Endodermal cell (in vitro differentiated cells): ENCODE measurements around the gene LRRK1. TPM values are rescaled to one million over a fixed set of nuclear protein-coding genes. Genes with fewer than 3 reads are reported as not detected.

Experiments
- DNase-seq: peaks from one replicate; pipeline ENCODE4 v3.0.0-alpha.2; 2017
- H3K27ac ChIP-seq: 2 replicates; pipeline ENCODE4 v1.5.1; 2013; ENCODE audit warnings: mild to moderate bottlenecking, low read depth, low read length, moderate library complexity
- H3K27me3 ChIP-seq: 2 replicates; pipeline ENCODE4 v1.6.1; 2013; ENCODE audit warnings: mild to moderate bottlenecking, low read length, moderate library complexity; ENCODE audit not compliant: insufficient read depth, control insufficient read depth, poor library complexity, severe bottlenecking
- H3K36me3 ChIP-seq: 2 replicates; pipeline ENCODE4 v1.7.0; 2013; ENCODE audit warnings: mild to moderate bottlenecking, low read length, moderate library complexity; ENCODE audit not compliant: control insufficient read depth, insufficient read depth
- H3K4me1 ChIP-seq: one replicate; pipeline ENCODE4 v1.7.0; 2013; ENCODE audit warnings: low read length; ENCODE audit not compliant: control insufficient read depth, insufficient read depth
- H3K4me3 ChIP-seq: 2 replicates; pipeline ENCODE4 v1.5.1; 2013; ENCODE audit warnings: mild to moderate bottlenecking, low read length, moderate library complexity
- H3K9ac ChIP-seq: 2 replicates; pipeline ENCODE4 v1.6.1; 2013; ENCODE audit warnings: mild to moderate bottlenecking, low read length, moderate library complexity; ENCODE audit not compliant: poor library complexity, severe bottlenecking; ENCODE audit errors: extremely low read depth
- H3K9me3 ChIP-seq: 2 replicates; pipeline ENCODE4 v1.6.1; 2013; ENCODE audit warnings: mild to moderate bottlenecking, low read length, moderate library complexity; ENCODE audit not compliant: control insufficient read depth
- H3K27ac Mint-ChIP-seq: 2 replicates; pipeline ENCODE4 v1.8.0; 2020; ENCODE audit warnings: mixed read lengths
- H3K27me3 Mint-ChIP-seq: 2 replicates; pipeline ENCODE4 v1.8.0; 2021; ENCODE audit warnings: mild to moderate bottlenecking, mixed read lengths; ENCODE audit not compliant: insufficient read depth
- H3K36me3 Mint-ChIP-seq: 2 replicates; pipeline ENCODE4 v1.8.0; 2020; ENCODE audit warnings: low read depth, mixed read lengths
- H3K4me1 Mint-ChIP-seq: 2 replicates; pipeline ENCODE4 v1.8.0; 2020; ENCODE audit warnings: mixed read lengths
- H3K4me3 Mint-ChIP-seq: 2 replicates; pipeline ENCODE4 v1.8.0; 2020; ENCODE audit warnings: mild to moderate bottlenecking, moderate library complexity, mixed read lengths
- H3K9me3 Mint-ChIP-seq: 2 replicates; pipeline ENCODE4 v1.8.0; 2020; ENCODE audit warnings: mild to moderate bottlenecking, mixed read lengths
- WGBS, 2 experiments: methylation state at CpG; one replicate each; pipeline versions ENCODE4 v1.1.5 to v1.1.7; 2013; ENCODE audit warnings: missing lambda C conversion rate in 2 of 2, mixed read lengths in 1 of 2; ENCODE audit not compliant: insufficient coverage in 1 of 2, insufficient read length in 1 of 2; 5-methylcytosine and 5-hydroxymethylcytosine counted together
- total RNA-seq, 2 donors: library from RNA; stranded (reverse); fragmentation: NEBNext Ultra II Directional in 1 of 2; extraction: Animal tissue kit (Norgen Biotek cat#: 25700) in 1 of 2; gene quantifications; 2 replicates in 1 of 2; 3 replicates in 1 of 2; pipeline ENCODE4 v1.2.1, GENCODE V29; 2021
- TF ChIP-seq, protein P1 (sequence below): fragments of 200-600 bp; sonication (generic); conservative IDR thresholded peaks from 2 replicates; pipeline ENCODE4 v1.5.0; 2021; ENCODE audit warnings: antibody characterized with exemption, mild to moderate bottlenecking

Gene LRRK1
- total RNA-seq, 2 donors from 2014 or later: 2.7 to 5.1 TPM

DNA sequence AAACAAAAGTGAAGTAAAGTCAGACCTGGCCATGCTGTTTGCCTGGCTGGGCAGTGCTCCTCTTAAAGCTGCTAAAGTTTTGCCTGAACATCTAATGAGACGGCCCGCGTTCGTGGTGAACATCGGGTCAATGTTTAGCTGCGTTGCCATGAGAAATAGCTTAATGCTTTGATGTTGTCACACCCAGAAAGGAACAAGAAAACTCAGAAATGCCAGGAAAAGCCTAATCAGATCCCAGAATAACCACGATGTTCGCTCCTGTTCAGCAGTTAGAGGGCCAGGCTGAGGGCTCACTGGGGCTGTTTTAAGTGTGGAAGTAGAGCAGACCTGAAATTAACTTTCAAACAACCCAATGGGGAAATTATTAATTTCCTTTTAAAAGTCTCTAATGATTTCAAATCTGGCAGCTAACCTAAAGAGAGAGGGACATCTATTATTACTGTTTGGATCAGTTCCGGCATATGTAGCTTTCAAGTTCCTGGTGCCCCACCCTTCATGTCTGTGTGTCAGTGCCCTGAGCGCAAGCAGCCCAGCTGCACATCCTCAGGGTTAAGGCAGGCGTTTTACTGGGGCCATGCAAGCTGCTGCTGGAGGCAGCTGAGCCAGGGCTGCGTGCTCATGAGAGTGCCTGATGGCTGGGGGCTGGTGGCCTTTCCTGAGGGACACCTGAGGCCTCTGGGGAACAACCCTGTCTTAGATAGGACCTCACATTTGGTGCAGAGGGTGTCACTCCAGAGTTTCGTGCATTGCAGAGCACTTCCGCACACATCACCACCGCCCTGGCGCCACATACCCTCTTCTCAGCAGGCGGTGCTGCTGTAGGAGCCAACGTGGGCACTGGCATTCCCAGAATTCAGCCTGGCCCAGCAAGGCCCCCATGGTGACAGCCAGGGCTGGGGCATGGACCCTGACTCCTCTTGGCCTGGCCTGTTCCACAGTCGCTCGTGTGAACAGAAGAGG, 76.6 kb downstream of the LRRK1 start:
- no peak for DNase-seq
- no peak overlapping the region for H3K27ac Mint-ChIP-seq

DNA sequence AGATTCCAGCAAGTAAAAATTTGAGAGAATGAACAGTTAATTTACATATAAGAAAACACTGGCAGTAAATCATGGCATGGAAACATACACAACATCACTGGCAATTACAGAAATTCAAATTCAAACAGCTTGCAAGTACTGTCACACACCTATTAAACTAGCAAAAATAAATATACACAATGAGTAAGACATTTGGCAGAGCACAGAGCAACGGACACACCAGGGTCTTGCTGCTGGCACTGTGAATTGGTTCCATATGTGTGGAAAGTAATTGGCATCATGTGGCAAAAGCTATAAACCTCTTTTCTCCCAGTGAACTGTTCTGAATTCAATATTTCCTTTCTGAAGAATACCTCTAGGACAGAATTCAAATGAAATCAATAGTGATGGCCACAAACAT, 78.3 kb downstream of the LRRK1 start:
- Histone ChIP-seq H3K27me3 (no peaks in the 10 kb centered on the region), H3K4me1 (no peaks in the 10 kb centered on the region), H3K9ac (no peak overlapping the region), H3K27ac (no peak overlapping the region), H3K4me3 (no peak overlapping the region), H3K9me3 (no peaks in the 10 kb centered on the region), H3K36me3 (no peaks in the 10 kb centered on the region)
- H3K27ac Mint-ChIP-seq: no peak overlapping the region
- H3K4me3 Mint-ChIP-seq: no peak overlapping the region
- WGBS, 2 experiments: 80 to 100% methylated on average over 1 of the region's 1 CpG
- H3K27me3 Mint-ChIP-seq: no peaks in the 10 kb centered on the region
- no peaks in the 10 kb centered on the region for H3K36me3 Mint-ChIP-seq
- no peaks in the 10 kb centered on the region for H3K9me3 Mint-ChIP-seq
- no peaks in the 10 kb centered on the region for H3K4me1 Mint-ChIP-seq
- no peak for DNase-seq
- TF ChIP-seq, protein P1, sequence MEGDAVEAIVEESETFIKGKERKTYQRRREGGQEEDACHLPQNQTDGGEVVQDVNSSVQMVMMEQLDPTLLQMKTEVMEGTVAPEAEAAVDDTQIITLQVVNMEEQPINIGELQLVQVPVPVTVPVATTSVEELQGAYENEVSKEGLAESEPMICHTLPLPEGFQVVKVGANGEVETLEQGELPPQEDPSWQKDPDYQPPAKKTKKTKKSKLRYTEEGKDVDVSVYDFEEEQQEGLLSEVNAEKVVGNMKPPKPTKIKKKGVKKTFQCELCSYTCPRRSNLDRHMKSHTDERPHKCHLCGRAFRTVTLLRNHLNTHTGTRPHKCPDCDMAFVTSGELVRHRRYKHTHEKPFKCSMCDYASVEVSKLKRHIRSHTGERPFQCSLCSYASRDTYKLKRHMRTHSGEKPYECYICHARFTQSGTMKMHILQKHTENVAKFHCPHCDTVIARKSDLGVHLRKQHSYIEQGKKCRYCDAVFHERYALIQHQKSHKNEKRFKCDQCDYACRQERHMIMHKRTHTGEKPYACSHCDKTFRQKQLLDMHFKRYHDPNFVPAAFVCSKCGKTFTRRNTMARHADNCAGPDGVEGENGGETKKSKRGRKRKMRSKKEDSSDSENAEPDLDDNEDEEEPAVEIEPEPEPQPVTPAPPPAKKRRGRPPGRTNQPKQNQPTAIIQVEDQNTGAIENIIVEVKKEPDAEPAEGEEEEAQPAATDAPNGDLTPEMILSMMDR: no peak

More for the DNA sequence above, 76.6 kb downstream of the LRRK1 start:
- 90 to 92% methylated on average over 11 to 20 of the region's 20 CpGs for WGBS, 2 experiments
- H3K4me3 ChIP-seq: no peak overlapping the region
- no peak overlapping the region for H3K4me3 Mint-ChIP-seq
- no peaks in the 10 kb centered on the region for H3K36me3 ChIP-seq
- H3K9ac ChIP-seq: no peak overlapping the region
- no peaks in the 10 kb centered on the region for H3K9me3 ChIP-seq
- TF ChIP-seq, protein P1: no peak
- H3K27me3 Mint-ChIP-seq: no peaks in the 10 kb centered on the region
- H3K4me1 Mint-ChIP-seq: no peaks in the 10 kb centered on the region
- H3K9me3 Mint-ChIP-seq: no peaks in the 10 kb centered on the region
- no peaks in the 10 kb centered on the region for H3K36me3 Mint-ChIP-seq
- no peak overlapping the region for H3K27ac ChIP-seq
- no peaks in the 10 kb centered on the region for H3K4me1 ChIP-seq
- no peaks in the 10 kb centered on the region for H3K27me3 ChIP-seq

DNA sequence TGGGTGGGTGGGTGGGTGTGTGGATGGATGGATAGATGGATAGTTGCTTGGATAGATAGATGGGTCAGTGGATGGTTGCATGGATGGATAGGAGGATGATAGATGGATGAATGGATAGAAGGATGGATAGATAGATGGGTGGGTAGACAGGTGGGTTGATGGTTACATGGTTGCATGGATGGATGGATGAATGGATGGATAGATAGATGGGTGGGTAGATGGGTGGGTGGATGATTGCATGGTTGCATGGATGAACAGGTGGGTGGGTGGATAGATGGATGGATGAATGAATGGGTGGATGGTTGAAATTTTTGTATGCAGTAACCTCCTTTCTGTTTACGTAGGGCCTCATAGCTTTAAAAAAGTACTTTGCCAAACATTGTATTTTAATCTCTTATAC, 79.5 kb downstream of the LRRK1 start:
- Histone ChIP-seq H3K27me3 (no peaks in the 10 kb centered on the region), H3K27ac (no peak overlapping the region), H3K9ac (no peak overlapping the region), H3K36me3 (no peaks in the 10 kb centered on the region), H3K9me3 (no peaks in the 10 kb centered on the region), H3K4me1 (no peaks in the 10 kb centered on the region), H3K4me3 (no peak overlapping the region)
- TF ChIP-seq, protein P1: no peak
- DNase-seq: no peak
- no peaks in the 10 kb centered on the region for H3K36me3 Mint-ChIP-seq
- H3K27me3 Mint-ChIP-seq: no peaks in the 10 kb centered on the region
- no peak overlapping the region for H3K27ac Mint-ChIP-seq
- no peaks in the 10 kb centered on the region for H3K4me1 Mint-ChIP-seq
- no peak overlapping the region for H3K4me3 Mint-ChIP-seq
- 100% methylated on average over 1 of the region's 1 CpG; no CpG with 5 or more reads in 1 of the 2 experiments for WGBS, 2 experiments
- H3K9me3 Mint-ChIP-seq: no peaks in the 10 kb centered on the region
